ENCODE measurements around the gene RAI14.

The RAI14 gene

GRCh38 chr5:34625246-34625645 lies 30.9 kb upstream of the RAI14 start:
- H3K4me3 ChIP-seq (ENCODE audit: low read length): no peak overlapping the region
- no peak for TF ChIP-seq CTCF (IDR thresholded peaks at IDR 0.05; ENCODE audit: insufficient read depth, low read depth, low read length, missing control alignments)
- no peak for DNase-seq (ENCODE audit: low read depth)

- H3K4me3 ChIP-seq (ENCODE audit: low read length): no peak overlapping the region
- DNase-seq (ENCODE audit: low read depth): peak; percentile 86
Observed at GRCh38 chr5:34626036-34626435, 30.1 kb upstream of the RAI14 start.

GRCh38 chr5:34626751-34627150 lies 29.4 kb upstream of the RAI14 start:
- no peak for DNase-seq (ENCODE audit: low read depth)
- TF ChIP-seq CTCF (IDR thresholded peaks at IDR 0.05; ENCODE audit: insufficient read depth, low read depth, low read length, missing control alignments): no peak
- H3K4me3 ChIP-seq (ENCODE audit: low read length): no peak overlapping the region

More at GRCh38 chr5:34626036-34626435, 30.1 kb upstream of the RAI14 start:
- no peak for TF ChIP-seq CTCF (IDR thresholded peaks at IDR 0.05; ENCODE audit: insufficient read depth, low read depth, low read length, missing control alignments)

- TF ChIP-seq CTCF (IDR thresholded peaks at IDR 0.05; ENCODE audit: insufficient read depth, low read depth, low read length, missing control alignments): no peak
- no peak overlapping the region for H3K4me3 ChIP-seq (ENCODE audit: low read length)
- peak; percentile 6 for DNase-seq (ENCODE audit: low read depth)
Observed at GRCh38 chr5:34627794-34628193, 28.3 kb upstream of the RAI14 start.

- no peak for DNase-seq (ENCODE audit: low read depth)
- TF ChIP-seq CTCF (IDR thresholded peaks at IDR 0.05; ENCODE audit: insufficient read depth, low read depth, low read length, missing control alignments): no peak
- no peak overlapping the region for H3K4me3 ChIP-seq (ENCODE audit: low read length)
Observed at GRCh38 chr5:34628373-34628772, 27.8 kb upstream of the RAI14 start.

- no peak for DNase-seq (ENCODE audit: low read depth)
- no peak for TF ChIP-seq CTCF (IDR thresholded peaks at IDR 0.05; ENCODE audit: insufficient read depth, low read depth, low read length, missing control alignments)
- H3K4me3 ChIP-seq (ENCODE audit: low read length): no peak overlapping the region
Observed at GRCh38 chr5:34630596-34630995, 25.5 kb upstream of the RAI14 start.

GRCh38 chr5:34632807-34633422 lies 23.2 kb upstream of the RAI14 start:
- no peak overlapping the region for H3K4me3 ChIP-seq (ENCODE audit: low read length)
- no peak for DNase-seq (ENCODE audit: low read depth)
- no peak for TF ChIP-seq CTCF (IDR thresholded peaks at IDR 0.05; ENCODE audit: insufficient read depth, low read depth, low read length, missing control alignments)

Measured in epithelial cell of esophagus (primary cell).